HepG2 (cell line): ENCODE measurements around the gene ABCC3. TPM values are rescaled to one million over a fixed set of nuclear protein-coding genes. Genes with fewer than 3 reads are reported as not detected.
A peak's percentile ranks its signal among the peaks of the same experiment; 100 is the strongest.

Experiments used
- FOXC1 ChIP-seq: sonication (generic); formaldehyde crosslinking; IDR thresholded peaks from 2 replicates; pipeline ENCODE4 v1.8.0; 2022; ENCODE audit warnings: mild to moderate bottlenecking, missing genetic modification reagents, borderline replicate concordance
- KAT2B ChIP-seq: fragments of 150-350 bp; IDR thresholded peaks from 2 replicates; pipeline ENCODE4 v1.6.1; 2014; ENCODE audit warnings: low read depth, low read length, borderline replicate concordance
- PHF5A ChIP-seq: IDR thresholded peaks from one replicate; pipeline ENCODE4 v1.6.1; 2018; ENCODE audit warnings: low read depth, missing genetic modification reagents; ENCODE audit not compliant: unreplicated experiment
- SATB2 ChIP-seq: sonication (generic); formaldehyde crosslinking; IDR thresholded peaks from 2 replicates; pipeline ENCODE4 v1.5.0; 2020; ENCODE audit warnings: missing genetic modification reagents
- ZFP36L1 ChIP-seq: sonication (generic); formaldehyde crosslinking; IDR thresholded peaks from 2 replicates; pipeline ENCODE4 v1.8.0; 2022; ENCODE audit warnings: mild to moderate bottlenecking, missing genetic modification reagents, moderate library complexity
- ZNF101 ChIP-seq: sonication (generic); formaldehyde crosslinking; IDR thresholded peaks from 2 replicates; pipeline ENCODE4 v1.4.0; 2020; ENCODE audit warnings: mild to moderate bottlenecking, low read depth, missing genetic modification reagents, borderline replicate concordance
- ZNF709 ChIP-seq: sonication (generic); formaldehyde crosslinking; IDR thresholded peaks from 2 replicates; pipeline ENCODE4 v1.5.0; 2020; ENCODE audit warnings: mild to moderate bottlenecking, missing genetic modification reagents
- ZNF75D ChIP-seq: sonication (generic); formaldehyde crosslinking; IDR thresholded peaks from 2 replicates; pipeline ENCODE4 v1.8.1; 2023; ENCODE audit warnings: missing genetic modification reagents, mild to moderate bottlenecking, borderline replicate concordance
- polyA plus RNA-seq, 8 experiments: library from polyadenylated mRNA; depleted of rRNA in 3 of 8; stranded (reverse) in 7 of 8; unstranded in 1 of 8; fragments of >200 nt; fragmentation: Illumina TruSeq in 4 of 8; extraction: Trizol in 4 of 8; gene quantifications; 2 replicates each; pipeline versions ENCODE4 v1.2.1 to v1.2.3, GENCODE V29; 2011 to 2016; ENCODE audit warnings: low read depth in 4 of 8, missing spikeins in 1 of 8, mixed read lengths in 1 of 8; ENCODE audit not compliant: insufficient read depth in 1 of 8
- total RNA-seq, 5 experiments: library from RNA; depleted of rRNA; stranded (reverse); fragments of >200 nt; fragmentation: Illumina TruSeq; extraction: Trizol; gene quantifications; 2 replicates each; pipeline ENCODE4 v1.2.3, GENCODE V29; 2016; ENCODE audit warnings: low read depth in 1 of 5
- TF ChIP-seq, protein P1 (sequence below): sonication (generic); formaldehyde crosslinking; IDR thresholded peaks from 2 replicates; pipeline ENCODE4 v1.4.0; 2020; ENCODE audit warnings: mild to moderate bottlenecking, missing genetic modification reagents
- TF ChIP-seq, protein P2 (sequence below): sonication (generic); formaldehyde crosslinking; IDR thresholded peaks from 2 replicates; pipeline ENCODE4 v1.4.0; 2020; ENCODE audit warnings: missing genetic modification reagents, low read depth, mild to moderate bottlenecking, borderline replicate concordance
- TF ChIP-seq, protein P3 (sequence below): sonication (generic); formaldehyde crosslinking; IDR thresholded peaks from 2 replicates; pipeline ENCODE4 v1.5.0; 2020; ENCODE audit warnings: mild to moderate bottlenecking, missing genetic modification reagents, moderate library complexity
- TF ChIP-seq, protein P4 (sequence below): IDR thresholded peaks from 2 replicates; pipeline ENCODE4 v1.6.1; 2016; ENCODE audit warnings: missing genetic modification reagents, missing compliant biosample characterization

ABCC3 gene
- total and polyA plus RNA-seq, 2 of the 13 experiments (the other 11 are each of a cell fraction or from before 2014, with no cell fraction given), result 25.2 to 50.7 TPM

DNA sequence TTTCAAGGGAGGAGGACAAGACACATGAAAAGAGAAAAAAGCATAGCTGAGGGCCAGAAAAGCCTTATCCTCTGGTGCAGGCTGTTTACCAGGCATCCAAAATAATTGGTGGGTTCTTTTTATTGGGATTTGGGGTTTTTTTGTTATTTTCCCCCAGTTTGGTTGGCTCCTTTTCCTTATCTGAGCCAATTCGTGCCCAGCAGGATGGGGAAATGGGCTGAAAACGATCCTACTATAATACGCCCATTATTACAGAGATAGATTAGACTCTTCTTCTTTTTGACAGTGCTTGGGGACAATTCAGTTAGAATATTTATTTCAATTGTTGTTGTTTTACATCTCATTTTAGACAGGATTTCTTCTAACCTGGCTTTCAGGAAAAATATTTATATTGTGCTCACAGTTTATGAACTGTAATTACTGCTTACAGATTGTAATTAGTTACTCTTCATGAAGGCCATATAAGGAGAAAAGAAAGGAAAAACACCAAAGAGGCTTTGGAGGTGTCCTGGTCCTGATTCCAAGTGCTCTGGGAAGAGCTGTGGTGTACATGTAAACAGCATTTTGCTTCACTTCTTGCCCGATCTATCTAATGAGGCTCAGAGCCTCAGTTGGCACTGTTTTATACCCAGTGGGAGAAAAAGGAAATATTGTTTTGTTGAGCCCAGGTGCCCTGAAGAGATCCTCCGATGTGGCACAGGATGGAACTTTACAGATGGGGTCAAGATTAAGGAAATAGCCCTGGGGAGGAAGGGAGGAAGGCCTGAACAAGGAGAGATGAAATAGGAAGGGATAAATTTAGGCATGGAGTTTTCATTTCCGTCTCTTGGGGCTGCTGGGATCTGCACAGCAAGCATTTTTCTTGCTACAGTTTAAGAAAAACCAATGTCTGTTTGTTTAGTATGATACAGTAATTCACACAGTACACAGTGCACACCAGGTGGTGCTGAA lies 73.6 kb downstream of the ABCC3 start (continued):
- TF ChIP-seq ZNF75D (CRISPR knock-in tag), result no peak
- TF ChIP-seq ZNF709 (CRISPR knock-in tag), result no peak
- TF ChIP-seq KAT2B, result no peak
- TF ChIP-seq ZNF101 (CRISPR knock-in tag), result no peak
- no peak for TF ChIP-seq FOXC1 (CRISPR knock-in tag)
- peak; percentile 11 for TF ChIP-seq PHF5A (CRISPR knock-in tag)
- TF ChIP-seq, protein P1, sequence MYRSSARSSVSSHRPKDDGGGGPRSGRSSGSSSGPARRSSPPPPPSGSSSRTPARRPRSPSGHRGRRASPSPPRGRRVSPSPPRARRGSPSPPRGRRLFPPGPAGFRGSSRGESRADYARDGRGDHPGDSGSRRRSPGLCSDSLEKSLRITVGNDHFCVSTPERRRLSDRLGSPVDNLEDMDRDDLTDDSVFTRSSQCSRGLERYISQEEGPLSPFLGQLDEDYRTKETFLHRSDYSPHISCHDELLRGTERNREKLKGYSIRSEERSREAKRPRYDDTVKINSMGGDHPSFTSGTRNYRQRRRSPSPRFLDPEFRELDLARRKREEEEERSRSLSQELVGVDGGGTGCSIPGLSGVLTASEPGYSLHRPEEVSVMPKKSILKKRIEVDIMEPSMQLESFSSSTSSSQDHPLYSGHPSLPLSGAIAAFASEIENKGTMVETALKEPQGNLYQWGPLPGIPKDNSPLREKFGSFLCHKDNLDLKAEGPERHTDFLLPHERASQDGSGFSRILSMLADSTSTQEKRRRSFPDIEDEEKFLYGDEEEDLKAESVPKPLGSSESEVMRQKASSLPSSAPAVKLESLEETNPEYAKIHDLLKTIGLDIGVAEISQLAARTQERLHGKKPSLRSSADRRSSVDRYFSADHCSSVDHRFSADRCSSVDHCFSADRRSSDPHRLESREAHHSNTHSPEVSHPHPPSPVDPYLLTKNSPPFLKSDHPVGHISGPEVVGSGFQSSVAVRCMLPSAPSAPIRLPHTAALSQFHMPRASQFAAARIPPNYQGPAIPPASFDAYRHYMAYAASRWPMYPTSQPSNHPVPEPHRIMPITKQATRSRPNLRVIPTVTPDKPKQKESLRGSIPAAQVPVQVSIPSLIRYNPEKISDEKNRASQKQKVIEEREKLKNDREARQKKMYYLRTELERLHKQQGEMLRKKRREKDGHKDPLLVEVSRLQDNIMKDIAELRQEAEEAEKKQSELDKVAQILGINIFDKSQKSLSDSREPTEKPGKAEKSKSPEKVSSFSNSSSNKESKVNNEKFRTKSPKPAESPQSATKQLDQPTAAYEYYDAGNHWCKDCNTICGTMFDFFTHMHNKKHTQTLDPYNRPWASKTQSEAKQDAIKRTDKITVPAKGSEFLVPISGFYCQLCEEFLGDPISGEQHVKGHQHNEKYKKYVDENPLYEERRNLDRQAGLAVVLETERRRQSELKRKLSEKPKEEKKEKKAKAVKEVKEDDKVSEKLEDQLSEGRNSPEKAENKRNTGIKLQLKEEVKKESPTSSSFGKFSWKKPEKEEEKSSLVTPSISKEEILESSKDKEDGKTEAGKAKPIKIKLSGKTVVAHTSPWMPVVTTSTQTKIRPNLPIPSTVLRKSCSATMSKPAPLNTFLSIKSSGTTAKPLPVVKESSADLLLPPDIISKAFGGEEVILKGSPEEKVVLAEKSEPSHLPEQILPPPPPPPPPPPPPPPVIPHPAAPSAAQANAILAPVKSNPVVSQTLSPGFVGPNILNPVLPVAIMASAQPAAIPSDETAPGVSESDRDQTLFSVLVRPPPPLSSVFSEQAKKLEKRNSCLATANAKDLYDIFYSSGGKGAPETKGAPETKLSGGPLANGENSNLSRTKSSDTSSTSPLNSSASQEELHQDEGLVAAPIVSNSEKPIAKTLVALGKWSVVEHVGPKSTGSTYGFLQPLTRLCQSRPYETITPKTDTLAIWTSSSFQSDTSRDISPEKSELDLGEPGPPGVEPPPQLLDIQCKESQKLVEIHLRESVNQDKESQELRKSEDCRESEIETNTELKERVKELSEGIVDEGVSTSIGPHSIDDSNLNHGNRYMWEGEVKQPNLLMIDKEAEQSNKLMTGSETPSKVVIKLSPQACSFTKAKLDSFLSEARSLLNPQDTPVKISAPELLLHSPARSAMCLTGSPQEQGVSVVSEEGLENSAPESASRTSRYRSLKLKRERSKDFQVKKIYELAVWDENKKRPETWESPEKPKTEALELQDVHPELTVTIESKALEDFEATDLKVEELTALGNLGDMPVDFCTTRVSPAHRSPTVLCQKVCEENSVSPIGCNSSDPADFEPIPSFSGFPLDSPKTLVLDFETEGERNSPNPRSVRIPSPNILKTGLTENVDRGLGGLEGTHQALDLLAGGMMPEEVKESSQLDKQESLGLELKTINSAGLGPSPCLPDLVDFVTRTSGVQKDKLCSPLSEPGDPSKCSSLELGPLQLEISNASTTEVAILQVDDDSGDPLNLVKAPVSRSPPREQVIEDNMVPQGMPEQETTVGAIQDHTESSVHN, result no peak
- TF ChIP-seq, protein P2, sequence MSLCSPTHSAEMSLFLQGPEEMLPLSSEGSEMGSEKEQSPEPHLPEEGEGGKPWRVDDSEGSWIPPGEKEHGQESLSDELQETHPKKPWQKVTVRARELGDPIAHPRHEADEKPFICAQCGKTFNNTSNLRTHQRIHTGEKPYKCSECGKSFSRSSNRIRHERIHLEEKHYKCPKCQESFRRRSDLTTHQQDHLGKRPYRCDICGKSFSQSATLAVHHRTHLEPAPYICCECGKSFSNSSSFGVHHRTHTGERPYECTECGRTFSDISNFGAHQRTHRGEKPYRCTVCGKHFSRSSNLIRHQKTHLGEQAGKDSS (CRISPR knock-in tag), result no peak
- 0 out of 2 replicates have a peak, but pooled peaks have one; percentile 3 for TF ChIP-seq ZFP36L1 (CRISPR knock-in tag)
- TF ChIP-seq, protein P3, sequence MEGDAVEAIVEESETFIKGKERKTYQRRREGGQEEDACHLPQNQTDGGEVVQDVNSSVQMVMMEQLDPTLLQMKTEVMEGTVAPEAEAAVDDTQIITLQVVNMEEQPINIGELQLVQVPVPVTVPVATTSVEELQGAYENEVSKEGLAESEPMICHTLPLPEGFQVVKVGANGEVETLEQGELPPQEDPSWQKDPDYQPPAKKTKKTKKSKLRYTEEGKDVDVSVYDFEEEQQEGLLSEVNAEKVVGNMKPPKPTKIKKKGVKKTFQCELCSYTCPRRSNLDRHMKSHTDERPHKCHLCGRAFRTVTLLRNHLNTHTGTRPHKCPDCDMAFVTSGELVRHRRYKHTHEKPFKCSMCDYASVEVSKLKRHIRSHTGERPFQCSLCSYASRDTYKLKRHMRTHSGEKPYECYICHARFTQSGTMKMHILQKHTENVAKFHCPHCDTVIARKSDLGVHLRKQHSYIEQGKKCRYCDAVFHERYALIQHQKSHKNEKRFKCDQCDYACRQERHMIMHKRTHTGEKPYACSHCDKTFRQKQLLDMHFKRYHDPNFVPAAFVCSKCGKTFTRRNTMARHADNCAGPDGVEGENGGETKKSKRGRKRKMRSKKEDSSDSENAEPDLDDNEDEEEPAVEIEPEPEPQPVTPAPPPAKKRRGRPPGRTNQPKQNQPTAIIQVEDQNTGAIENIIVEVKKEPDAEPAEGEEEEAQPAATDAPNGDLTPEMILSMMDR (CRISPR knock-in tag), result peak; percentile 17; the same call in 1 of the 2 replicates
- no peak for TF ChIP-seq SATB2 (CRISPR knock-in tag)
- TF ChIP-seq, protein P4, sequence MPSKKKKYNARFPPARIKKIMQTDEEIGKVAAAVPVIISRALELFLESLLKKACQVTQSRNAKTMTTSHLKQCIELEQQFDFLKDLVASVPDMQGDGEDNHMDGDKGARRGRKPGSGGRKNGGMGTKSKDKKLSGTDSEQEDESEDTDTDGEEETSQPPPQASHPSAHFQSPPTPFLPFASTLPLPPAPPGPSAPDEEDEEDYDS (CRISPR knock-in tag), result 0 out of 2 replicates have a peak, but pooled peaks have one; percentile 4
